Stomach (tissue), 9 donors: Measurements from ENCODE around the gene TIMM44. TPM values are rescaled to one million over a fixed set of nuclear protein-coding genes. Genes with fewer than 3 reads are reported as not detected.

ENCODE experiments used
- DNase-seq, 2 donors: peaks; one replicate each; pipeline versions ENCODE4 v3.0.0 to v3.0.0-alpha.2; 2013 to 2019
- H3K27ac ChIP-seq, 5 donors: fragments of 200-600 bp in 4 of 5; sonication (generic) in 4 of 5; one replicate each; pipeline ENCODE4 v1.5.1; 2013 to 2019; ENCODE audit warnings: mild to moderate bottlenecking in 1 of 5, moderate library complexity in 1 of 5
- H3K27me3 ChIP-seq, 3 donors: fragments of 200-600 bp; sonication (generic); one replicate each; pipeline ENCODE4 v1.5.1; 2017 to 2019; ENCODE audit warnings: mixed run types in 1 of 3
- H3K36me3 ChIP-seq, 4 donors: fragments of 200-600 bp; sonication (generic); 1 replicate in 3 of 4; 2 replicates in 1 of 4; pipeline ENCODE4 v1.5.1; 2016 to 2019
- H3K4me1 ChIP-seq, 4 donors: fragments of 200-600 bp; sonication (generic); one replicate each; pipeline ENCODE4 v1.5.1; 2016 to 2019
- H3K4me3 ChIP-seq, 4 donors: fragments of 200-600 bp; sonication (generic) in 3 of 4; one replicate each; pipeline ENCODE4 v1.5.1; 2016 to 2019; ENCODE audit warnings: mild to moderate bottlenecking in 1 of 4
- H3K9me3 ChIP-seq, 4 donors: fragments of 200-600 bp; sonication (generic); one replicate each; pipeline ENCODE4 v1.5.1; 2016 to 2019
- EP300 ChIP-seq: sonication (generic); formaldehyde crosslinking; IDR thresholded peaks from one replicate; pipeline ENCODE4 v1.6.1; 2017; ENCODE audit warnings: antibody characterized with exemption
- POLR2A ChIP-seq, 4 donors: fragments of 450-650 bp; IDR thresholded peaks; one replicate each; pipeline ENCODE4 v1.6.1; 2016; ENCODE audit warnings: antibody characterized with exemption in 4 of 4, control low read depth in 2 of 4, mild to moderate bottlenecking in 1 of 4, moderate library complexity in 1 of 4
- POLR2AphosphoS5 ChIP-seq, 3 donors: sonication (generic); formaldehyde crosslinking; IDR thresholded peaks; one replicate each; pipeline ENCODE4 v1.6.1; 2016; ENCODE audit warnings: antibody characterized with exemption in 3 of 3
- whole genome bisulfite sequencing, 5 donors: extraction: QIAGEN DNeasy Blood & Tissue Kit in 3 of 5; methylation state at CpG; one replicate each; pipeline versions ENCODE4 v1.1.5 to v1.1.7; 2013 to 2018; 5-methylcytosine and 5-hydroxymethylcytosine counted together
- intact Hi-C: fragments of 100-400 bp; cut with DNase I; formaldehyde crosslinking; loops from one replicate; pipeline ENCODE4 v1.15.1; 2023; ENCODE audit warnings: low total_unique reads
- polyA plus RNA-seq, 3 donors: library from polyadenylated mRNA; stranded (reverse); fragments of 200-250 nt; gene quantifications; one replicate each; pipeline ENCODE4 v1.2.3, GENCODE V29; 2013
- total RNA-seq, 5 donors: library from RNA; depleted of rRNA; stranded (reverse); fragments of >200 nt; gene quantifications; one replicate each; pipeline versions ENCODE4 v1.1.0 to v1.2.3, GENCODE V29; 2014 to 2016
- TF ChIP-seq, protein P1 (sequence below), 7 experiments: fragments of 450-650 bp in 4 of 7; fragments of 200-600 bp in 3 of 7; sonication (generic) in 3 of 7; IDR thresholded peaks; one replicate each; pipeline ENCODE4 v1.5.1; 2016 to 2019; ENCODE audit warnings: antibody characterized with exemption in 7 of 7, control low read depth in 2 of 7, mild to moderate bottlenecking in 1 of 7
- donor health status: healthy with polysubstance abuse.
- donor health status: Bipolar disorder and iron deficiency.
- donor health status: healthy.

The TIMM44 gene
- total and polyA plus RNA-seq, 8 donors: 41.0 to 123 (median 52.8) TPM

DNA sequence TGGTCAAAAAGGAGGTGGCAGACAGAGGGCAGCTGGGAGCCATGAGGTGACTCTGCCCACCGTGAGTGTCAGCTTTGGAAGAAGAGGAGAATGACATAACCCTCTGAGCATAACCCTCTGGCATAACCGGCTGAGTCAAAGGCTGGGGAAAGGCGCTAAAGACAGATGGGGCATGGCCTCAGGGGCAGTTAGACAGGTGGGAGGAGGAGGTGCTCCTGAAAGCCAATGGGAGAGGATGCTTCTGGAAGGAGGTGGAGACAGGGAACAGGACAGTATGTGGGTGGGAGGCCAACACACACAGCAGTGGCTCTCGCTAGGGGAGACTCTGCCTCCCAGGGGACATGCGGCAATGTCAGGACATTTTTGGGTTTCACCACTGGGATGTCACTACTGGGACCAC, 44.8 kb upstream of the TIMM44 start:
- TF ChIP-seq, protein P1, sequence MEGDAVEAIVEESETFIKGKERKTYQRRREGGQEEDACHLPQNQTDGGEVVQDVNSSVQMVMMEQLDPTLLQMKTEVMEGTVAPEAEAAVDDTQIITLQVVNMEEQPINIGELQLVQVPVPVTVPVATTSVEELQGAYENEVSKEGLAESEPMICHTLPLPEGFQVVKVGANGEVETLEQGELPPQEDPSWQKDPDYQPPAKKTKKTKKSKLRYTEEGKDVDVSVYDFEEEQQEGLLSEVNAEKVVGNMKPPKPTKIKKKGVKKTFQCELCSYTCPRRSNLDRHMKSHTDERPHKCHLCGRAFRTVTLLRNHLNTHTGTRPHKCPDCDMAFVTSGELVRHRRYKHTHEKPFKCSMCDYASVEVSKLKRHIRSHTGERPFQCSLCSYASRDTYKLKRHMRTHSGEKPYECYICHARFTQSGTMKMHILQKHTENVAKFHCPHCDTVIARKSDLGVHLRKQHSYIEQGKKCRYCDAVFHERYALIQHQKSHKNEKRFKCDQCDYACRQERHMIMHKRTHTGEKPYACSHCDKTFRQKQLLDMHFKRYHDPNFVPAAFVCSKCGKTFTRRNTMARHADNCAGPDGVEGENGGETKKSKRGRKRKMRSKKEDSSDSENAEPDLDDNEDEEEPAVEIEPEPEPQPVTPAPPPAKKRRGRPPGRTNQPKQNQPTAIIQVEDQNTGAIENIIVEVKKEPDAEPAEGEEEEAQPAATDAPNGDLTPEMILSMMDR (IDR thresholded peaks at IDR 0.05): no peak
- TF ChIP-seq POLR2A (IDR thresholded peaks at IDR 0.05) (no peak), POLR2AphosphoS5 (IDR thresholded peaks at IDR 0.05) (no peak), EP300 (no peak)
- Histone ChIP-seq H3K4me3 (no peak overlapping the region), H3K4me1 (peaks cover 25 to 50% (median 44%) of the 10 kb centered on the region in 4 donors), H3K27ac (no peak overlapping the region), H3K36me3 (peaks cover 40 to 88% (median 83%) of the 10 kb centered on the region in 4 donors), H3K27me3 (no peaks in the 10 kb centered on the region), H3K9me3 (no peaks in the 10 kb centered on the region)
- intact Hi-C loops: no loop called here
- no peak for DNase-seq
- WGBS, 5 donors: 71 to 83% (median 75%) methylated on average over 5 of the region's 5 CpGs

DNA sequence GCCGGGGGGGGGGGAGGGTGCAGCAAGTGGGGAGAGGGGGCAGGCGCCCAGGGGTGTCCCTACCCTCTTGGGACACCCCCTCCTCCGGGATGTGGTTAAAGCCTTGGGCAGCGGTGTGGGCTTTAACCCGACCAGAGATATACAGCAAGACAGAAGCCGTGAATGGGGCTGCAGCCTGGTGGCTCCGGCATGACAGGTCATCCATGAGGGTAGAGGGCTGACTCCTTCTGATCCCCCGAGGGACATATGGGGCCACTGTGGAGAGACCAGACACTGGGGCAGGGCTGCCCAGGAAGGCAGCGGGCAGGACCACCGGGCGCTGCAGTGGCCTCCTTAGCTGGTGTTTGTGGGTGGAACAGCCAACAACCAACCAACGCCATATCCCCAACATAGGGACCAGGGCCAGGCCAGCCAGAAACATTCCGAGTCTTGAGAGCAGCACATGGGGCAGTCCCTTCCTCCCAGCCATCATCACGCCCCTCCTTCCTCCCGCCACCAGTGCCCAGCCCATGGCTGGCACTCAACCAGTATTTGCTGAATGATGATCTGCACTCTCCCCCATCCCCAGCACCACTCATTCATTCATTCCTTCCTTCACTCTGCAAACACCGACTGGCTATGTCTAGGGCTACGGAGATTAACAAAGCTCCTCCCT, 43.8 kb upstream of the TIMM44 start:
- TF ChIP-seq, protein P1 (IDR thresholded peaks at IDR 0.05): no peak
- TF ChIP-seq POLR2A (IDR thresholded peaks at IDR 0.05) (no peak), POLR2AphosphoS5 (IDR thresholded peaks at IDR 0.05) (no peak), EP300 (no peak)
- Histone ChIP-seq H3K4me1 (peaks cover 21 to 39% (median 37%) of the 10 kb centered on the region in 4 donors), H3K4me3 (no peak overlapping the region), H3K9me3 (no peaks in the 10 kb centered on the region), H3K36me3 (peaks cover 50 to 97% (median 93%) of the 10 kb centered on the region in 4 donors), H3K27me3 (no peaks in the 10 kb centered on the region), H3K27ac (peak overlapping the region in 4 of 5 donors; percentile 8 to 62 (median 37))
- intact Hi-C loops: no loop called here
- WGBS, 5 donors: 54 to 75% (median 74%) methylated on average over 13 to 17 of the region's 17 CpGs
- DNase-seq: no peak

DNA sequence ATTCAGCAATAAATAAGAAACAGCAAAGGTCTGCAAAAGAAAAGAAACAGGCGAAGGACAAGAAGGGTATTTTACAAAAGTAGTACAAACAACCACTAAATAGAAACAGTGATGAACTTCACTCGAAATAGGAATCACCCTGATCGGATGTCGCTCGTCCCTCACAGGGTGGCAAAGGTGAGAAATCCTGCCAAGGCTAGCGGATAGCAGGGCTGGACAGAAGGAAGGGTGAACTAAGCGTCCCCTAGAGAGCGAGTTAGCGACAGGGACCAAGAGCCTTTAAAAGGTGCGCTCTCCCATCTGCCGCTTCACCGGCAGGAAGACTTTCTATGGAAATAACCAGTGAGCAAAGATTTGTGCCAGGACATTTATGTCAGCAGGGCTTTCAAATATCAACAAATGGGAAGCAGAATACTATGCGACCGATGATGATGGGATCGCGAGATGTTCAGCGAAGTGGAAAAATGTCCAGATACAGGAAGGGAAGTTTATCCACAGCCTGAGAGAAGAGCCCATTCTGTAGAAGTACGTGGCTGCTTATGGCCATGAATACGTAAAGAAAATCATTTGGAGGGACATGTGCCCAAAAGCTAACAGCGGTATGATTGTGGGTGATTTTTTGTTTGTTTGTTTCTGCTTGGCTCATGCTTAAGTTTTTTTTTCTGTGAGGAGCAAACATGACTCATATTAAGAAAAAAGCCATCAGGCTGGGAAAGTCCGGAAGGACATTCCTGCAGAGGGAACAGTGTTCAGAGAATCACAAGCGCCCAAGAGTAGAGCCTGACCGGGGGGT, 43.1 kb upstream of the TIMM44 start:
- no peaks in the 10 kb centered on the region for H3K27me3 ChIP-seq
- peaks cover 47 to 98% (median 96%) of the 10 kb centered on the region in 4 donors for H3K36me3 ChIP-seq
- peak overlapping the region in 4 of 5 donors; percentile 8 to 62 (median 37) for H3K27ac ChIP-seq
- WGBS, 5 donors: 59 to 77% (median 71%) methylated on average over 23 of the region's 23 CpGs
- H3K4me3 ChIP-seq: no peak overlapping the region
- H3K4me1 ChIP-seq: peaks cover 21 to 39% (median 34%) of the 10 kb centered on the region in 4 donors
- DNase-seq: no peak
- TF ChIP-seq POLR2A (IDR thresholded peaks at IDR 0.05) (no peak), POLR2AphosphoS5 (IDR thresholded peaks at IDR 0.05) (peak in 1 of 3 donors; percentile 8)
- H3K9me3 ChIP-seq: no peaks in the 10 kb centered on the region
- intact Hi-C loops: no loop called here

DNA sequence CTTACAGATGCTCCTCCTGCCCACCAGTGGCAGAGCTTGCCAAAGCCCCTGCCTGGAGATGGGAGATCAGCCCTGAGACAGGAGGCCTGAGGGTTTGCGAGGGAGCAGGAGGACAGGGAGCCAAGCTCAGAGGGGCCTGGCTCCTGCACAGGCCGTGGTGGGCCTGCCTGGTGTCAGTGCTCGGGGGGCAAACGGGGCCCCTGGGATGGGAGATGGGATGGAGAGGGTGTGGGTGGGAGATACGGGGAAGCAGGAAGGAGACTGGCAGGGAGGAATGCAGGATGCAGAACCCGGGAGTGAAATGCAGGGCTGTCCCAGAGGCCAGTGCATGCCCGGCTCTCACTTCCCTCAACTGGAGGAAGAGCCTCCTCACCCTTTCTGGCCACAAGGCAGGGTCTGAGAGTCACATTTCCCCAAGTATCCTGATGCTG, 42.0 kb upstream of the TIMM44 start:
- 87 to 90% (median 89%) methylated on average over 7 of the region's 7 CpGs for whole genome bisulfite sequencing, 5 donors
- H3K27me3 ChIP-seq: no peaks in the 10 kb centered on the region
- H3K4me1 ChIP-seq: peaks cover 21 to 39% (median 34%) of the 10 kb centered on the region in 4 donors
- no peak overlapping the region for H3K27ac ChIP-seq
- no peak overlapping the region for H3K4me3 ChIP-seq
- no peak for DNase-seq
- no peaks in the 10 kb centered on the region for H3K9me3 ChIP-seq
- intact Hi-C loops: no loop called here
- no peak for TF ChIP-seq POLR2AphosphoS5 (IDR thresholded peaks at IDR 0.05)
- no peak for TF ChIP-seq POLR2A (IDR thresholded peaks at IDR 0.05)
- peaks cover 46 to 98% (median 95%) of the 10 kb centered on the region in 4 donors for H3K36me3 ChIP-seq

DNA sequence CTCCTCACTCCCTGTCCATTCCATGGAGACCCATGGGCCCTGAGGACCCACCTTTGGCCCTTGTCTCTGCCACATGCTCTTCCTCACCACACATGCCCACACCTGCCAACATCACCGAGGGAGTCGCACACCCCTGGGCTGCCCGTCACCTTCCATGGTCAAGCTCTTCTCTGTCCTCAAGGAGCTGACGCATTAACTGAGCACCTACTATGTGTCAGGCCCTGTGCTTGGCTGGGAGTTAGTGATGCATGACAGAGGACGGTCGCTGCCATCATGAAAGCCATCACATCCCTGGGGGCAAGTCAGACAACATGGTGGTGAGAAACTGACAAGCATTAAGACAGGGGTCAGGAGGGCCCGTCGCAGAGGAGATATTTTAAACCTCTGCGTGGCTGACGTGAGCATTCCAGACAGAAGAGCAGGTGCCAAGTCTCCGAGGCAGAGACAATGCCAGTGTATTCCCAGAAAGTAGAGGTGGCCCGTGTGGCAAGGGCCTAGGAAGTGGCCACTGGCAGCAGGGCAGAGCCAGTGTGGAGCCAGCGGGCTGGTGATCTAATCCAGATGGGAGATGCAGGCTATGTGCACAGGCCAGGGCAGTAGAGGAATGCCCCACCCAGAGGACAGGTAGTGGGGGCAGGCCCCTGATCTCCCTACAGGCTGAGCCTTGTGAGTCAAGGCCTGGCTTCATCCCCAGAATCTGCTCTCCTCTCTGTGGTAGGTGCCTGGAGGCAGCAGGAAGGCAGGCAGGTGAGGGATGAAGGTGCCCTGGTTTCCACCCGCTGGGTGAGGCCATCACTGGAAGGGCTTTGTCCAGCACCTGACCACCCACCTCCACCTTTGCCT, 40.8 kb upstream of the TIMM44 start:
- TF ChIP-seq, protein P1 (IDR thresholded peaks at IDR 0.05): no peak
- no peak for TF ChIP-seq POLR2AphosphoS5 (IDR thresholded peaks at IDR 0.05)
- TF ChIP-seq POLR2A (IDR thresholded peaks at IDR 0.05): no peak
- no peak for TF ChIP-seq EP300
- intact Hi-C loops: no loop called here
- DNase-seq: no peak
- Histone ChIP-seq H3K36me3 (peaks cover 47 to 98% (median 95%) of the 10 kb centered on the region in 4 donors), H3K4me1 (peaks cover 21 to 38% (median 32%) of the 10 kb centered on the region in 4 donors), H3K9me3 (no peaks in the 10 kb centered on the region), H3K27ac (peak overlapping the region in 1 of 5 donors; percentile 35), H3K4me3 (no peak overlapping the region), H3K27me3 (no peaks in the 10 kb centered on the region)
- WGBS, 5 donors: 88 to 97% (median 96%) methylated on average over 11 to 14 of the region's 14 CpGs
